Thyroid gland (tissue), 4 donors: ENCODE data around the gene TSGA10IP.

Experiments used
- CTCF ChIP-seq, 6 experiments: fragments of 200-600 bp in 3 of 6; fragments of 450-650 bp in 3 of 6; sonication (generic) in 3 of 6; IDR thresholded peaks; one replicate each; pipeline ENCODE4 v1.5.1; 2016 to 2019; ENCODE audit warnings: antibody characterized with exemption in 6 of 6, mild to moderate bottlenecking in 2 of 6, inconsistent platforms in 1 of 6, moderate library complexity in 1 of 6
- POLR2A ChIP-seq, 2 donors: fragments of 450-650 bp; IDR thresholded peaks; one replicate each; pipeline ENCODE4 v1.6.1; 2017; ENCODE audit warnings: antibody characterized with exemption in 2 of 2, mild to moderate bottlenecking in 2 of 2, moderate library complexity in 1 of 2

DNA sequence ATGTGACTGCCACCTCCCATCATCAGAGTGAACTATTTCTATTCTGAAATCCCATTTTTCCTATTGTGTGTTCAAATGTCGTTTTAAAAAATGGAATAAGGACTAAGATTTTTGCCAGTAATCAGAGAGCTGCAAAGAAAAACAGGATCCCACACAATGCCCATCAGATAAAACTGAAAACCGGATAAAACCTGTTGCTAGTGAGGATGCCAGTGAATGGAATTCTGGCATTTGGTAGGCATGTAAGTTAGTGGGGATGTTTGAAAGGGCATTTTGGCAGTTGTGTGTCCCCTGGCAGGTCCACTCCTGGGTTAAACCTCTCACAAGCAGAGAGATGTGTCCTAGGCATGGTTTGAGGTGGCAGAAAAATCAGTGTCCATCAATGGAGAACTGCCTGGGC, 19.9 kb upstream of the TSGA10IP start:
- no peak for TF ChIP-seq CTCF (IDR thresholded peaks at IDR 0.05)
- no peak for TF ChIP-seq POLR2A (IDR thresholded peaks at IDR 0.05)
